Right lobe of liver (tissue), 4 donors: ENCODE measurements around the gene DHX30.

ENCODE experiments used
- CTCF ChIP-seq, 4 donors: fragments of 200-600 bp in 3 of 4; fragments of 450-650 bp in 1 of 4; IDR thresholded peaks; one replicate each; pipeline versions ENCODE4 v1.5.1 to v1.8.0; 2016 to 2022; ENCODE audit warnings: antibody characterized with exemption in 4 of 4, mild to moderate bottlenecking in 2 of 4
- POLR2A ChIP-seq: fragments of 450-650 bp; IDR thresholded peaks from one replicate; pipeline ENCODE4 v1.6.1; 2017; ENCODE audit warnings: antibody characterized with exemption, mild to moderate bottlenecking
- donor health status: DM: no; HTN: no; CAD: no.
- donor health status: DM: no; HTN: no; CAD: no.
- donor health status: DM: no; HTN: yes; CAD: no.

GRCh38 chr3:47813551-47814177, 10.7 kb downstream of the DHX30 start:
- TF ChIP-seq CTCF (IDR thresholded peaks at IDR 0.05) (no peak), POLR2A (no peak)
